Endothelial cell of coronary artery (primary cell): ENCODE results near the gene PTPRN. TPM values are rescaled to one million over a fixed set of nuclear protein-coding genes. Genes with fewer than 3 reads are reported as not detected.

ENCODE experiments used
- total RNA-seq: library from RNA; depleted of rRNA; stranded (reverse); fragments of >200 nt; gene quantifications from 2 replicates; pipeline ENCODE4 v1.2.3, GENCODE V29; 2014

The PTPRN gene
- total RNA-seq, result not detected in 2 replicates

GRCh38 chr2:219309278-219309677 is at the start of gene PTPRN:
Gene PTPRN (minus strand): TSS chr2:219309401. CDS start chr2:219309332, 69 bp downstream.

GRCh38 chr2:219332542-219332941 is 23.3 kb upstream of the PTPRN start, which contains the start of gene RESP18:
Gene RESP18 (minus strand): TSS chr2:219332744.

GRCh38 chr2:219279151-219279915 is 29.9 kb downstream of the PTPRN start, which contains the start of gene DNAJB2:
Gene DNAJB2 (plus strand): TSS chr2:219279366. CDS start chr2:219279834, 468 bp downstream.

GRCh38 chr2:219253753-219254589 is 55.2 kb downstream of the PTPRN start, which contains the start of gene TUBA4A:
Gene TUBA4A (minus strand): TSS chr2:219253918. CDS start chr2:219253858, 60 bp downstream.

GRCh38 chr2:219252900-219253752 is 56.1 kb downstream of the PTPRN start, which contains the start of gene TUBA4B:
Gene TUBA4B (plus strand): TSS chr2:219253243. CDS start chr2:219253408, 165 bp downstream.

GRCh38 chr2:219245148-219245898 is 63.9 kb downstream of the PTPRN start, which contains the start of the genes GLB1L and STK16:
Gene GLB1L (minus strand): TSS chr2:219245444. CDS start chr2:219243573, 1,871 bp downstream.
Gene STK16 (plus strand): TSS chr2:219245479. CDS start chr2:219246000, 521 bp downstream.

Other genes with a start within 250 kb of the PTPRN start
- under 0.01 and 0.09 TPM in 2 replicates for gene IHH, start 248.5 kb downstream of the PTPRN start, total RNA-seq
- 12.1 and 13.6 TPM in 2 replicates for gene NHEJ1, start 148.6 kb downstream of the PTPRN start, total RNA-seq
- gene SLC23A3, start 139.4 kb downstream of the PTPRN start, total RNA-seq, result 1.1 and 3.5 TPM in 2 replicates
- gene CNPPD1, start 132.5 kb downstream of the PTPRN start, total RNA-seq, result 16.4 and 17.3 TPM in 2 replicates
- 42.9 and 53.6 TPM in 2 replicates for gene RETREG2, start 131.1 kb downstream of the PTPRN start, total RNA-seq
- gene ZFAND2B, start 102.6 kb downstream of the PTPRN start, total RNA-seq, result 21.1 and 22.1 TPM in 2 replicates
- gene ABCB6, start 90.4 kb downstream of the PTPRN start, total RNA-seq, result 29.8 and 51.1 TPM in 2 replicates
- gene ATG9A, start 79.8 kb downstream of the PTPRN start, total RNA-seq, result 31.8 and 48.4 TPM in 2 replicates
- 16.5 and 34.8 TPM in 2 replicates for gene ANKZF1, start 79.6 kb downstream of the PTPRN start, total RNA-seq
- 3.3 and 4.0 TPM in 2 replicates for gene GLB1L, start 64.0 kb downstream of the PTPRN start, total RNA-seq
- 18.7 and 22.0 TPM in 2 replicates for gene STK16, start 63.9 kb downstream of the PTPRN start, total RNA-seq
- not detected in 2 replicates for gene TUBA4B, start 56.2 kb downstream of the PTPRN start, total RNA-seq
- gene TUBA4A, start 55.5 kb downstream of the PTPRN start, total RNA-seq, result 5.1 and 5.2 TPM in 2 replicates
- 17.4 and 25.6 TPM in 2 replicates for gene DNAJB2, start 30.0 kb downstream of the PTPRN start, total RNA-seq
- gene RESP18, start 23.3 kb upstream of the PTPRN start, total RNA-seq, result not detected in 2 replicates
- gene DNPEP, start 78.5 kb upstream of the PTPRN start, total RNA-seq, result 42.4 and 44.0 TPM in 2 replicates
- gene DES, start 109.0 kb upstream of the PTPRN start, total RNA-seq, result not detected in 2 replicates
- 0.63 and 4.2 TPM in 2 replicates for gene SPEG, start 125.4 kb upstream of the PTPRN start, total RNA-seq
- 38.0 and 45.6 TPM in 2 replicates for gene GMPPA, start 189.5 kb upstream of the PTPRN start, total RNA-seq
- gene ASIC4, start 205.1 kb upstream of the PTPRN start, total RNA-seq, result not detected in 2 replicates
- gene CHPF, start 234.4 kb upstream of the PTPRN start, total RNA-seq, result 0.72 and 29.2 TPM in 2 replicates
- 0.09 TPM in 1 of 2 replicates, not detected in the other for gene TMEM198, start 234.6 kb upstream of the PTPRN start, total RNA-seq